ENCODE data around the gene PRKN.
"Not testable (repeated sequence)": the region's sequence is repeated elsewhere in the genome, so short reads cannot be mapped to it uniquely, and the experiment has no call there.

Gene PRKN

GRCh38 chr6:161327360-161327953 is 1400.1 kb downstream of the PRKN start:
- no peak overlapping the region for H3K4me3 ChIP-seq (ENCODE audit: low read length)
- TF ChIP-seq ZNF274 (IDR thresholded peaks at IDR 0.05; ENCODE audit: low read depth, low read length), result no peak

- TF ChIP-seq ZNF274 (IDR thresholded peaks at IDR 0.05; ENCODE audit: low read depth, low read length), result no peak
- no peak overlapping the region for H3K4me3 ChIP-seq (ENCODE audit: low read length)
These were observed 1408.3 kb downstream of the PRKN start for GRCh38 chr6:161319231-161319630.

DNA sequence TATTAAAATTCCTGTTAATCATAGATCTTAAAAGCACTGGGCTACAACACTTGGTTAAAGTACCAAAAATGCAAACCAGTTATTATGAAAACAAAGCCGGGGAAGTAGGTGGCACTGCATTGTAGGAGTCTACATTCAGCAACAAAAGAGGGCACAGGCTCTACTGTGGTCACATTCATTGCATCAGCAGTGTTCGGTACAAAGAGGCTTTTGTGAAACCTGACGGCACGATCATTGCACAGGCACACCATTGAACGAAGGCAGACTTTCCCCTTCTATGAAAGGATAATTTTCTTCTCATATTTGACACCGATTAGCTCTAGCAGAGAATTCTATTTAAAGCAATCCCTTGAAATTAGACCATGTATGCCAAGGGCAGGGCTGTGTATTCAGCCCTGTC is 1409.1 kb downstream of the PRKN start:
- TF ChIP-seq ZNF274 (IDR thresholded peaks at IDR 0.05; ENCODE audit: low read depth, low read length), result no peak
- H3K4me3 ChIP-seq (ENCODE audit: low read length), result no peak overlapping the region

DNA sequence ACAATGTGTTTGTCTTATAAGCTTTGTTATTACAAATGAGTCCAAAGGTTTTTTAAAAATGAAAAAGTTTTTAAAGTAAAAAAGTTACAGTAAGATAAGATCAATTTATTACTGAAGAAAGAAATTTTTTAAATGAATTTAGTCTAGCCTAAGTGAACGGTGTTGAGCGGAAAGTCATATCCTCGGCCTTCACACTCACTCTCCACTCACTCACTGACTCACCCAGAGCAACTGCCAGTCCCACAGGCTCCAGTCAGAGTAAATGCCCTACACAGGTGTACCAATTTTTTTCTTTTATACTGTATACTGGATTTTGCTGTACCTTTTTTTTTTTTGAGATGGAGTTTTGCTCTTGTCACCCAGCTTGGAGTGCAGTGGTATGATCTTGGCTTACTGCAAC is 1411.0 kb downstream of the PRKN start:
- TF ChIP-seq ZNF274 (IDR thresholded peaks at IDR 0.05; ENCODE audit: low read depth, low read length), result no peak
- H3K4me3 ChIP-seq (ENCODE audit: low read length), result no peak overlapping the region

- not testable (repeated sequence) for H3K4me3 ChIP-seq (ENCODE audit: low read length)
These were observed 1412.2 kb downstream of the PRKN start for GRCh38 chr6:161315246-161315917.

GRCh38 chr6:161314541-161315245 is 1412.9 kb downstream of the PRKN start:
- H3K4me3 ChIP-seq (ENCODE audit: low read length), result not testable (repeated sequence)

- no peak overlapping the region for H3K4me3 ChIP-seq (ENCODE audit: low read length)
- no peak for TF ChIP-seq ZNF274 (IDR thresholded peaks at IDR 0.05; ENCODE audit: low read depth, low read length)
These were observed 1413.5 kb downstream of the PRKN start for GRCh38 chr6:161313940-161314509.

DNA sequence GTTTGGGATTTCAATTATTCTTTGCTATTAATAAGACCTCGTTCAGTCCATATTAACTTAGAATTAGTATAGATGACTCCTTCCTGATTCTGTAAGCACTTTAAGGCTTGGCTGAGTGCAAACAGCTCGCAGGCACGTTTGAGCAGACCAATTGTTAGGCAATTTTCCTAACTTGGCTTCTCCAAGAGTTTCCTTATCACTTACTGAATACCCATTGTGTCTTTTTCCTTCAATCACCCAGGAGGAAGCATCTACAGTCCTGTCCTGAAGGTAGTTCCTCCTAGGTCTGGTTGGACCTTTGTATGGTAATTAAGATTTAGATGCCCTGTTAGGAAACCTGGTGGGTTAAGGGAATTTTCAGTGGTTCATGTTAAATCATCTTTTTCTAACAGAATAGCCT is 1414.1 kb downstream of the PRKN start:
- not testable (repeated sequence) for H3K4me3 ChIP-seq (ENCODE audit: low read length)

DNA sequence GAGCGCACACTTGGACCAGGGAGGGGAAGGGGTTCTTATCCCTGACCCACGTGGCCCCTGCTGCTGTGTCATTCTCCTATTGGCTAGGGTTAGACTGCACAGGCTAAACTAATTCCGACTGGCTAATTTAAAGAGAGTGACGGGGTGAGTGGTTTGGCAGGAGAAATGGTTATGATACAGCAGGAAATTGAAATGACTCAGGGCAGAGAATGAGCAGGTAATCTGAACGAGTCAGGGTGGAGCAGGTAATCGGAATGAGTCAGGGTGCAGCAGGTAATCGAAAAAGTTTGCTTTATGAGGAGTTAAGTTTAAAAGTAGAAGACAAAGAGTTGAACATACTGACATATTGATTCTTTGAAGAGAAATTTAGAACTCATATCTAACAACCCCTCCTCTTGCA is 1417.8 kb downstream of the PRKN start:
- not testable (repeated sequence) for H3K4me3 ChIP-seq (ENCODE audit: low read length)

DNA sequence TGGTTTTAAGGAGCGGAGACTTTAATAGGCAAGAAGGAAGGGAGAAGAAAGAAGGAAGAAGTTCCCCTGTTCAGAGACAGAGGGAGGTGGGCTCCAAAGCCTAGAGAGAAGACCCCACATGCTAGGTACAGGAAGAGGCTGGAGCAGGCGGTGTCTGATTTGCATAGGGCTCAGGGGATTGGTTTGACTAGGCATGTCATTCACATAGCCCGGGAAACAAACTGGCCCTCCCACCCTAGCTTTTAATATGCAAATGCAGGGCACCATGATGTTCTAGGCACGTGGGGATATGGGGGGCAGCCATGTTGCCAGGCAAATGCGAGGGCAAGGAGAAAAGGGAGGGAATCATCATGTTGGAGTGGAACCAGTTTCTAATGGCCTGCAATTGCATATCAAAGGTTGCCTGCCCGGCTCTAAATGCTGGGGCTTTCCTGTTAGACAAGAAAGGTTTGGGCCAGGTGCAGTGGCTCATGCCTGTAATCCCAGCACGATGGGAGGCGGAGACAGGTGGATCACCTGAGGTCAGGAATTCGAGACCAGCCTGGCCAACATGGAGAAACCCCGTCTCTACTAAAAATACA is 1419.4 kb downstream of the PRKN start:
- TF ChIP-seq ZNF274 (IDR thresholded peaks at IDR 0.05; ENCODE audit: low read depth, low read length), result no peak

DNA sequence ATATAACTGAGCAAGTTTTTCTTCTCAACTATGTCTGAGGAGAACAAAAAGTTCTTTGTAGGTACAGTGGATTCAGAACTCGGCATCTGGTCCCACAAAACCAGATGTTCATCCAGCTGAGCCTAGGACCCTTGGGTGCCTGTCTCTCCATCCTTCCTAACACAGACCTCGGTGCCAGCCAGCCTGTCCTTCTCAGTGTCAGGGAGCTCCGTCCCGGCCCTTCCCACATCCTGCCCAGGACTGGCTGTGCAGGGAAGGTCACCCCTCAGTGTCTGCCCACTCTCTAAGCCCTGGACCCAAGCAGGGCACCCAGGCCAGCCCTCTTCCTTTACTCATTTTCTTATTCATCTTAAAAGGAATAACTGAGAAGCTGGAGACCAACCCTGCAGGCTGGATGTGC is 1421.7 kb downstream of the PRKN start:
- TF ChIP-seq ZNF274 (IDR thresholded peaks at IDR 0.05; ENCODE audit: low read depth, low read length), result no peak
- no peak overlapping the region for H3K4me3 ChIP-seq (ENCODE audit: low read length)

More for the DNA sequence above, 1419.4 kb downstream of the PRKN start:
- no peak overlapping the region for H3K4me3 ChIP-seq (ENCODE audit: low read length)

GRCh38 chr6:161303628-161304340 is 1423.8 kb downstream of the PRKN start:
- no peak overlapping the region for H3K4me3 ChIP-seq (ENCODE audit: low read length)
- TF ChIP-seq ZNF274 (IDR thresholded peaks at IDR 0.05; ENCODE audit: low read depth, low read length), result no peak

GRCh38 chr6:161302949-161303348 is 1424.6 kb downstream of the PRKN start:
- no peak overlapping the region for H3K4me3 ChIP-seq (ENCODE audit: low read length)

DNA sequence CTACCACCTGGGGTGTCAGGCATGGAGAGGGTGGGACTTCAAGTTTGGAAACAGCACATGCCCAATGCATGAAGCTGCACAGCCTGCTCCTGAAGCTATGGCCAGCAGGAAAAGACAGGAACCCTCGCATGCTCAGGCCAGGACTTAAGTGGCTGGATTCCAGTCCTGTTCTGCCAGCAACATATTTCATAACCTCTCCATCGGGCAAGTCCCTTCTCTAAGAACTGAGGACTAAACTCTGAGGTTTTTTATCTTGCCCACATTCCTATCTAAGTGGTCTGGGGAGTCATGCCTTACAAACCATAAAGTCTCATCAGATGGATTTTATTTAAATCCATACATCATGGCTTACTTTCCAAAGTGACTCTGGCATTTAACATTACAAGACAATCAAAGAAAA is 1426.2 kb downstream of the PRKN start:
- no peak for TF ChIP-seq ZNF274 (IDR thresholded peaks at IDR 0.05; ENCODE audit: low read depth, low read length)
- H3K4me3 ChIP-seq (ENCODE audit: low read length), result no peak overlapping the region

More at GRCh38 chr6:161302949-161303348, 1424.6 kb downstream of the PRKN start:
- TF ChIP-seq ZNF274 (IDR thresholded peaks at IDR 0.05; ENCODE audit: low read depth, low read length), result no peak

Measured in GM08714 (cell line).